Upper lobe of left lung (tissue), 6 donors: ENCODE results near the gene DAZAP1. TPM values are rescaled to one million over a fixed set of nuclear protein-coding genes. Genes with fewer than 3 reads are reported as not detected.

Experiments used
- ATAC-seq, 2 donors: fragments of 200-7000 bp; cut with Tn5 transposase; one replicate each; pipeline ENCODE4 v1.9.1; 2022; ENCODE audit warnings: mild to moderate bottlenecking in 2 of 2, moderate library complexity in 2 of 2; ENCODE audit not compliant: low FRiP score in 2 of 2
- DNase-seq, 2 donors: peaks; one replicate each; pipeline ENCODE4 v3.0.0-alpha.2; 2019 to 2020
- H3K27ac ChIP-seq, 4 donors: fragments of 200-600 bp; sonication (generic); one replicate each; pipeline ENCODE4 v1.5.1; 2016 to 2019
- H3K27me3 ChIP-seq, 4 donors: fragments of 200-600 bp; sonication (generic); one replicate each; pipeline ENCODE4 v1.5.1; 2017 to 2019
- H3K36me3 ChIP-seq, 4 donors: fragments of 200-600 bp; sonication (generic); one replicate each; pipeline ENCODE4 v1.5.1; 2016 to 2019
- H3K4me1 ChIP-seq, 4 donors: fragments of 200-600 bp; sonication (generic); one replicate each; pipeline ENCODE4 v1.5.1; 2018 to 2019
- H3K4me3 ChIP-seq, 4 donors: fragments of 200-600 bp; sonication (generic); one replicate each; pipeline ENCODE4 v1.5.1; 2017 to 2019; ENCODE audit warnings: mild to moderate bottlenecking in 2 of 4, moderate library complexity in 1 of 4
- H3K9me3 ChIP-seq, 4 donors: fragments of 200-600 bp; sonication (generic); one replicate each; pipeline ENCODE4 v1.5.1; 2018 to 2019
- CTCF ChIP-seq, 6 experiments: fragments of 450-650 bp in 4 of 6; fragments of 200-600 bp in 2 of 6; sonication (generic) in 2 of 6; IDR thresholded peaks; one replicate each; pipeline ENCODE4 v1.5.1; 2016 to 2019; ENCODE audit warnings: antibody characterized with exemption in 6 of 6
- EP300 ChIP-seq, 4 donors: sonication (generic); formaldehyde crosslinking; IDR thresholded peaks; one replicate each; pipeline ENCODE4 v1.5.1; 2017; ENCODE audit warnings: antibody characterized with exemption in 4 of 4, control low read depth in 2 of 4
- POLR2A ChIP-seq, 4 donors: fragments of 450-650 bp; IDR thresholded peaks; one replicate each; pipeline ENCODE4 v1.5.1; 2016 to 2017; ENCODE audit warnings: antibody characterized with exemption in 4 of 4, mild to moderate bottlenecking in 2 of 4
- POLR2AphosphoS5 ChIP-seq, 2 donors: sonication (generic); formaldehyde crosslinking; IDR thresholded peaks; one replicate each; pipeline ENCODE4 v1.5.1; 2017; ENCODE audit warnings: antibody characterized with exemption in 2 of 2
- WGBS, 2 donors: methylation state at CpG; one replicate each; pipeline ENCODE4 v1.1.5; 2017 to 2018; 5-methylcytosine and 5-hydroxymethylcytosine counted together
- total RNA-seq, 6 donors: library from RNA; depleted of rRNA in 4 of 6; stranded (reverse); fragments of >200 nt in 4 of 6; gene quantifications; one replicate each; pipeline versions ENCODE4 v1.1.0 to v1.2.1, GENCODE V29; 2016 to 2021
- donor health status: DM: no; HTN: no; CAD: no; lungs with moderate emphysema.
- donor health status: DM: no; HTN: yes; CAD: no; lungs with severe emphysema.

The DAZAP1 gene
- total RNA-seq, 6 donors from 2014 or later = 38.9 to 107 (median 78.7) TPM

GRCh38 chr19:1440418-1440801 lies 33.0 kb downstream of the DAZAP1 start:
- TF ChIP-seq EP300 (IDR thresholded peaks at IDR 0.05) = no peak
- no peak for TF ChIP-seq POLR2A (IDR thresholded peaks at IDR 0.05)
- TF ChIP-seq CTCF (IDR thresholded peaks at IDR 0.05) = no peak
- TF ChIP-seq POLR2AphosphoS5 (IDR thresholded peaks at IDR 0.05) = no peak
- ATAC-seq = no peak

GRCh38 chr19:1441022-1441426 lies 33.6 kb downstream of the DAZAP1 start:
- ATAC-seq (no peak), DNase-seq (peak in 1 of 2 donors; percentile 55)
- no peaks in the 10 kb centered on the region for H3K9me3 ChIP-seq
- peaks cover 21 to 37% (median 30%) of the 10 kb centered on the region in 4 donors for H3K36me3 ChIP-seq
- H3K4me1 ChIP-seq = peaks cover 29 to 44% (median 37%) of the 10 kb centered on the region in 4 donors
- WGBS, 2 donors = 89% methylated on average over 9 of the region's 9 CpGs
- H3K27ac ChIP-seq = no peak overlapping the region
- H3K4me3 ChIP-seq = no peak overlapping the region
- peaks cover 0 to 9% (median 4%) of the 10 kb centered on the region in 4 donors for H3K27me3 ChIP-seq
- no peak for TF ChIP-seq CTCF (IDR thresholded peaks at IDR 0.05)
- TF ChIP-seq POLR2AphosphoS5 (IDR thresholded peaks at IDR 0.05) = no peak
- no peak for TF ChIP-seq POLR2A (IDR thresholded peaks at IDR 0.05)
- no peak for TF ChIP-seq EP300 (IDR thresholded peaks at IDR 0.05)

More at GRCh38 chr19:1440418-1440801, 33.0 kb downstream of the DAZAP1 start:
- DNase-seq = peak in 1 of 2 donors; percentile 73
- Histone ChIP-seq H3K4me3 (no peak overlapping the region), H3K36me3 (peaks cover 21 to 41% (median 32%) of the 10 kb centered on the region in 4 donors), H3K27ac (no peak overlapping the region), H3K4me1 (peaks cover 23 to 38% (median 31%) of the 10 kb centered on the region in 4 donors), H3K9me3 (no peaks in the 10 kb centered on the region), H3K27me3 (peaks cover 0 to 2% (median under 1%) of the 10 kb centered on the region in 4 donors)
- 88 to 90% methylated on average over 11 to 15 of the region's 15 CpGs for WGBS, 2 donors

GRCh38 chr19:1441677-1442438 lies 34.5 kb downstream of the DAZAP1 start:
- Histone ChIP-seq H3K36me3 (peaks cover 21 to 37% (median 30%) of the 10 kb centered on the region in 4 donors), H3K4me1 (peaks cover 37 to 53% (median 45%) of the 10 kb centered on the region in 4 donors), H3K4me3 (no peak overlapping the region), H3K27ac (no peak overlapping the region), H3K27me3 (peaks cover 0 to 17% (median 13%) of the 10 kb centered on the region in 4 donors), H3K9me3 (no peaks in the 10 kb centered on the region)
- no peak for TF ChIP-seq POLR2AphosphoS5 (IDR thresholded peaks at IDR 0.05)
- no peak for TF ChIP-seq EP300 (IDR thresholded peaks at IDR 0.05)
- TF ChIP-seq CTCF (IDR thresholded peaks at IDR 0.05) = no peak
- TF ChIP-seq POLR2A (IDR thresholded peaks at IDR 0.05) = no peak
- 87 to 88% methylated on average over 23 to 25 of the region's 25 CpGs for WGBS, 2 donors
- DNase-seq (peak in 1 of 2 donors; percentile 64), ATAC-seq (no peak)

- peaks cover 15 to 27% (median 23%) of the 10 kb centered on the region in 4 donors for H3K36me3 ChIP-seq
- ATAC-seq = peak; percentile 90 to 95
- H3K4me1 ChIP-seq = peaks cover 22 to 43% (median 28%) of the 10 kb centered on the region in 4 donors
- peak; percentile 74 to 96 for DNase-seq
- peak overlapping the region in 3 of 4 donors; percentile 36 to 50 (median 45) for H3K4me3 ChIP-seq
- H3K27me3 ChIP-seq = peaks cover under 1 to 45% (median 32%) of the 10 kb centered on the region in 4 donors
- 3 to 4% methylated on average over 32 to 34 of the region's 70 CpGs for WGBS, 2 donors
- no peaks in the 10 kb centered on the region for H3K9me3 ChIP-seq
- TF ChIP-seq POLR2A (IDR thresholded peaks at IDR 0.05) = no peak
- TF ChIP-seq EP300 (IDR thresholded peaks at IDR 0.05) = no peak
- TF ChIP-seq CTCF (IDR thresholded peaks at IDR 0.05) = peak; percentile 93 to 97 (median 95)
- TF ChIP-seq POLR2AphosphoS5 (IDR thresholded peaks at IDR 0.05) = no peak
- peak overlapping the region in 2 of 4 donors; percentile 28 to 31 for H3K27ac ChIP-seq
These were observed 38.0 kb downstream of the DAZAP1 start for GRCh38 chr19:1445185-1445931.
